ENCODE data around the gene FLYWCH1. TPM values are rescaled to one million over a fixed set of nuclear protein-coding genes. Genes with fewer than 3 reads are reported as not detected.

FLYWCH1 gene
- total and polyA plus RNA-seq, 9 of the 15 experiments (the other 6 are each of a cell fraction or from before 2014, with no cell fraction given), result 0.18 to 33.6 (median 11.3) TPM

- no peak for TF ChIP-seq GTF3C2 (IDR thresholded peaks at IDR 0.05; ENCODE audit: borderline replicate concordance, extremely low read depth, insufficient read length)
- peak; percentile 52; the same call in 1 of the 2 replicates for TF ChIP-seq HDGF (IDR thresholded peaks at IDR 0.05)
- TF ChIP-seq FOXJ3 (CRISPR knock-in tag; IDR thresholded peaks at IDR 0.05), result no peak
- TF ChIP-seq FOXA1 (IDR thresholded peaks at IDR 0.05; ENCODE audit: borderline replicate concordance), result no peak
- no peak for TF ChIP-seq SNRNP70 (optimal IDR thresholded peaks at IDR 0.05; ENCODE audit: low read depth, low read length)
- no peak for TF ChIP-seq RAD51 (IDR thresholded peaks at IDR 0.05; ENCODE audit: borderline replicate concordance, low read depth)
- TF ChIP-seq ZNF23 (CRISPR knock-in tag; IDR thresholded peaks at IDR 0.05), result no peak
- TF ChIP-seq ZNF609 (CRISPR knock-in tag; IDR thresholded peaks at IDR 0.05; ENCODE audit: borderline replicate concordance), result no peak
- peak; percentile 45 for TF ChIP-seq ERF (CRISPR knock-in tag; IDR thresholded peaks at IDR 0.05)
- TF ChIP-seq ZNF280B (CRISPR knock-in tag; IDR thresholded peaks at IDR 0.05), result no peak
- no peak for TF ChIP-seq ZNF644 (tag; IDR thresholded peaks at IDR 0.05; ENCODE audit: low read depth)
- no peak for TF ChIP-seq BRF2 (IDR thresholded peaks at IDR 0.05; ENCODE audit: borderline replicate concordance, insufficient read depth, insufficient read length)
- TF ChIP-seq ZSCAN29 (IDR thresholded peaks at IDR 0.05), result peak; percentile 48; the same call in 1 of the 2 replicates
- no peak for TF ChIP-seq ILF3 (IDR thresholded peaks at IDR 0.05; ENCODE audit: borderline replicate concordance)
- peak; percentile 63; the same call in 1 of the 2 replicates for TF ChIP-seq SMARCC2 (IDR thresholded peaks at IDR 0.05; ENCODE audit: low read depth)
- 0 out of 2 replicates have a peak, but pooled peaks have one; percentile 24 for TF ChIP-seq DPF2 (IDR thresholded peaks at IDR 0.05)
- TF ChIP-seq HIVEP1 (CRISPR knock-in tag; IDR thresholded peaks at IDR 0.05), result no peak
- TF ChIP-seq ZNF143 (CRISPR knock-in tag; IDR thresholded peaks at IDR 0.05), result 0 out of 2 replicates have a peak, but pooled peaks have one; percentile 28
- no peak for TF ChIP-seq SMARCB1 (IDR thresholded peaks at IDR 0.05; ENCODE audit: insufficient read length, low read depth)
- TF ChIP-seq NCOA2 (IDR thresholded peaks at IDR 0.05; ENCODE audit: partially characterized antibody in 2 of 2), result no peak
Measured at GRCh38 chr16:2981899-2982250, 70.1 kb downstream of the FLYWCH1 start (continued).

All from K562 (cell line).